Liver (tissue), 9 donors: ENCODE measurements around the gene RNASE4. TPM values are rescaled to one million over a fixed set of nuclear protein-coding genes. Genes with fewer than 3 reads are reported as not detected.

Experiments used
- DNase-seq: peaks from one replicate; pipeline ENCODE4 v3.0.0-alpha.2; 2017; ENCODE audit warnings: low spot score
- H3K27ac ChIP-seq, 2 donors: one replicate each; pipeline ENCODE4 v1.7.0; 2013; ENCODE audit warnings: inconsistent platforms in 2 of 2, low read length in 2 of 2, control low read depth in 1 of 2, low read depth in 1 of 2, mild to moderate bottlenecking in 1 of 2
- H3K27me3 ChIP-seq, 4 donors: one replicate each; pipeline versions ENCODE4 v1.6.1 to v1.7.0; 2013; ENCODE audit warnings: low read length in 3 of 4, inconsistent platforms in 1 of 4, mild to moderate bottlenecking in 1 of 4, moderate library complexity in 1 of 4; ENCODE audit not compliant: control insufficient read depth in 4 of 4, insufficient read depth in 4 of 4
- H3K36me3 ChIP-seq, 4 donors: one replicate each; pipeline versions ENCODE4 v1.6.1 to v1.7.0; 2013; ENCODE audit warnings: low read length in 3 of 4, mild to moderate bottlenecking in 3 of 4, low read depth in 1 of 4, moderate library complexity in 1 of 4; ENCODE audit not compliant: control insufficient read depth in 4 of 4, insufficient read depth in 3 of 4
- H3K4me1 ChIP-seq, 4 donors: one replicate each; pipeline versions ENCODE4 v1.6.1 to v1.7.0; 2013; ENCODE audit warnings: low read length in 3 of 4, mild to moderate bottlenecking in 3 of 4, moderate library complexity in 1 of 4; ENCODE audit not compliant: control insufficient read depth in 4 of 4, insufficient read depth in 4 of 4
- H3K4me3 ChIP-seq, 3 donors: one replicate each; pipeline versions ENCODE4 v1.6.1 to v1.7.0; 2013; ENCODE audit warnings: low read length in 3 of 3, control low read depth in 1 of 3, low read depth in 1 of 3, mild to moderate bottlenecking in 1 of 3
- H3K9ac ChIP-seq, 2 donors: one replicate each; pipeline ENCODE4 v1.7.0; 2013; ENCODE audit warnings: low read length in 2 of 2, mild to moderate bottlenecking in 2 of 2, moderate library complexity in 2 of 2, control low read depth in 1 of 2, low read depth in 1 of 2
- H3K9me3 ChIP-seq, 4 donors: one replicate each; pipeline versions ENCODE4 v1.6.1 to v1.7.0; 2013; ENCODE audit warnings: low read length in 3 of 4; ENCODE audit not compliant: control insufficient read depth in 4 of 4
- ATF3 ChIP-seq: IDR thresholded peaks from 2 replicates; pipeline ENCODE4 v1.6.1; 2016; ENCODE audit warnings: antibody characterized with exemption
- CTCF ChIP-seq: fragments of 150-350 bp; IDR thresholded peaks from 2 replicates; pipeline ENCODE4 v1.5.1; 2017; ENCODE audit warnings: improper control_type of control experiment, low read depth, low read length; ENCODE audit not compliant: missing input control
- EGR1 ChIP-seq, 2 donors: IDR thresholded peaks; 2 replicates each; pipeline ENCODE4 v1.6.1; 2016 to 2018; ENCODE audit warnings: antibody characterized with exemption in 2 of 2, low read depth in 2 of 2
- FOXA1 ChIP-seq: IDR thresholded peaks from 2 replicates; pipeline ENCODE4 v1.6.1; 2016; ENCODE audit warnings: antibody characterized with exemption
- FOXA2 ChIP-seq: IDR thresholded peaks from 2 replicates; pipeline ENCODE4 v1.6.1; 2016; ENCODE audit warnings: antibody characterized with exemption
- GABPA ChIP-seq, 2 donors: IDR thresholded peaks in 1 of 2; conservative IDR thresholded peaks in 1 of 2; 2 replicates each; pipeline ENCODE4 v1.6.1; 2016; ENCODE audit warnings: antibody characterized with exemption in 2 of 2, mild to moderate bottlenecking in 1 of 2, moderate library complexity in 1 of 2
- HNF4A ChIP-seq, 2 donors: conservative IDR thresholded peaks; 2 replicates each; pipeline ENCODE4 v1.6.1; 2016; ENCODE audit warnings: antibody characterized with exemption in 2 of 2, mild to moderate bottlenecking in 2 of 2
- HNF4G ChIP-seq: IDR thresholded peaks from 2 replicates; pipeline ENCODE4 v1.6.1; 2016; ENCODE audit warnings: antibody characterized with exemption
- JUND ChIP-seq, 2 donors: IDR thresholded peaks; 2 replicates each; pipeline ENCODE4 v1.6.1; 2016; ENCODE audit warnings: antibody characterized with exemption in 2 of 2
- MAX ChIP-seq: IDR thresholded peaks from 2 replicates; pipeline ENCODE4 v1.6.1; 2016; ENCODE audit warnings: antibody characterized with exemption
- NR2F2 ChIP-seq: IDR thresholded peaks from 2 replicates; pipeline ENCODE4 v1.6.1; 2016; ENCODE audit warnings: antibody characterized with exemption
- RAD21 ChIP-seq, 2 donors: IDR thresholded peaks; 2 replicates each; pipeline ENCODE4 v1.6.1; 2016; ENCODE audit warnings: antibody characterized with exemption in 2 of 2, mild to moderate bottlenecking in 2 of 2
- REST ChIP-seq: IDR thresholded peaks from 2 replicates; pipeline ENCODE4 v1.6.1; 2016; ENCODE audit warnings: antibody characterized with exemption, mild to moderate bottlenecking
- RXRA ChIP-seq, 2 donors: IDR thresholded peaks; 2 replicates each; pipeline ENCODE4 v1.6.1; 2017 to 2018; ENCODE audit warnings: antibody characterized with exemption in 2 of 2, mild to moderate bottlenecking in 1 of 2
- SP1 ChIP-seq: IDR thresholded peaks from 2 replicates; pipeline ENCODE4 v1.6.1; 2018; ENCODE audit warnings: antibody characterized with exemption, mild to moderate bottlenecking
- TAF1 ChIP-seq: conservative IDR thresholded peaks from 2 replicates; pipeline ENCODE4 v1.6.1; 2016; ENCODE audit warnings: antibody characterized with exemption, mild to moderate bottlenecking
- YY1 ChIP-seq: IDR thresholded peaks from 2 replicates; pipeline ENCODE4 v1.6.1; 2016; ENCODE audit warnings: antibody characterized with exemption, mild to moderate bottlenecking
- ZBTB33 ChIP-seq: IDR thresholded peaks from 2 replicates; pipeline ENCODE4 v1.6.1; 2016; ENCODE audit warnings: antibody characterized with exemption
- WGBS: extraction: QIAGEN DNeasy Blood & Tissue Kit; methylation state at CpG from one replicate; pipeline ENCODE4 v1.1.7; 2013; 5-methylcytosine and 5-hydroxymethylcytosine counted together
- polyA plus RNA-seq, 2 donors: library from polyadenylated mRNA; stranded (reverse) in 1 of 2; unstranded in 1 of 2; fragments of 200-250 nt in 1 of 2; fragments of >200 nt in 1 of 2; fragmentation: Nextera tagmentation in 1 of 2; extraction: Ambion mirVana in 1 of 2; gene quantifications; one replicate each; pipeline versions ENCODE4 v1.2.1 to v1.2.3, GENCODE V29; 2013 to 2015
- total RNA-seq, 2 donors: library from RNA; depleted of rRNA; stranded (reverse); fragments of >200 nt; gene quantifications; one replicate each; pipeline ENCODE4 v1.2.3, GENCODE V29; 2014
- donor health status: healthy.
- donor health status: healthy.
- donor health status: healthy.
- donor health status: healthy.
- donor health status: healthy.

Gene RNASE4
- total and polyA plus RNA-seq, 4 donors = 129 to 319 (median 184) TPM

- peak; percentile 100 for TF ChIP-seq ATF3
- TF ChIP-seq EGR1 (IDR thresholded peaks at IDR 0.05; ENCODE audit: low read depth in 2 of 2) = peak in 1 of 2 donors; percentile 8
These were observed 2.8 kb upstream of the RNASE4 start (continued) for GRCh38 chr14:20681348-20682126.

- Histone ChIP-seq H3K36me3 (no peaks in the 10 kb centered on the region), H3K9ac (peak overlapping the region; percentile 78 to 96), H3K4me1 (peaks cover 2 to 30% (median 18%) of the 10 kb centered on the region in 4 donors), H3K27me3 (no peaks in the 10 kb centered on the region), H3K4me3 (peak overlapping the region; percentile 71 to 97 (median 74)), H3K9me3 (no peaks in the 10 kb centered on the region), H3K27ac (peak overlapping the region; percentile 95 to 97)
- WGBS = 1% methylated on average over 11 of the region's 11 CpGs
- TF ChIP-seq YY1 (peak; percentile 76), HNF4G (no peak)
- no peak for DNase-seq
These were observed 2.3 kb upstream of the RNASE4 start for GRCh38 chr14:20682127-20682434.

- DNase-seq = peak; percentile 73
- H3K27me3 ChIP-seq = no peaks in the 10 kb centered on the region
- H3K27ac ChIP-seq = peak overlapping the region; percentile 95 to 97
- H3K4me3 ChIP-seq = peak overlapping the region; percentile 71 to 97 (median 74)
- H3K4me1 ChIP-seq = peaks cover 2 to 35% (median 22%) of the 10 kb centered on the region in 4 donors
- H3K36me3 ChIP-seq = no peaks in the 10 kb centered on the region
- H3K9me3 ChIP-seq = no peaks in the 10 kb centered on the region
- under 1% methylated on average over 40 of the region's 40 CpGs for WGBS
- TF ChIP-seq NR2F2 = no peak
- peak; percentile 22 for TF ChIP-seq MAX
- no peak for TF ChIP-seq ATF3
- TF ChIP-seq YY1 = peak; percentile 17
- no peak for TF ChIP-seq RAD21 (IDR thresholded peaks at IDR 0.05)
- peak; percentile 77 to 89 for TF ChIP-seq GABPA (IDR thresholded peaks at IDR 0.05 in 1 of 2, conservative IDR thresholded peaks at IDR 0.05 in 1 of 2)
- TF ChIP-seq ZBTB33 = peak; percentile 65
- no peak for TF ChIP-seq CTCF
- TF ChIP-seq RXRA (IDR thresholded peaks at IDR 0.05) = peak in 1 of 2 donors; percentile 46
- peak; percentile 43 for TF ChIP-seq SP1
- peak; percentile 78 for TF ChIP-seq TAF1
- TF ChIP-seq REST = peak; percentile 47
- TF ChIP-seq FOXA2 = no peak
- peak in 1 of 2 donors; percentile 1 for TF ChIP-seq HNF4A (conservative IDR thresholded peaks at IDR 0.05)
- TF ChIP-seq EGR1 (IDR thresholded peaks at IDR 0.05; ENCODE audit: low read depth in 2 of 2) = peak in 1 of 2 donors; percentile 51
- no peak for TF ChIP-seq HNF4G
- no peak for TF ChIP-seq FOXA1
- peak; percentile 13 to 40 for TF ChIP-seq JUND (IDR thresholded peaks at IDR 0.05)
- peak overlapping the region; percentile 78 to 96 for H3K9ac ChIP-seq
These were observed 1.8 kb upstream of the RNASE4 start for GRCh38 chr14:20682435-20683124.
